VCaP (cell line): ENCODE results near the gene CADM1.

Source experiments
- H3K27ac ChIP-seq: fragments of 450-650 bp; 2 replicates; pipeline ENCODE4 v1.5.1; 2017
- TF ChIP-seq, protein P1 (sequence below): fragments of 450-650 bp; conservative IDR thresholded peaks from 2 replicates; pipeline ENCODE4 v1.5.1; 2017; ENCODE audit warnings: mild to moderate bottlenecking, moderate library complexity

The CADM1 gene

DNA sequence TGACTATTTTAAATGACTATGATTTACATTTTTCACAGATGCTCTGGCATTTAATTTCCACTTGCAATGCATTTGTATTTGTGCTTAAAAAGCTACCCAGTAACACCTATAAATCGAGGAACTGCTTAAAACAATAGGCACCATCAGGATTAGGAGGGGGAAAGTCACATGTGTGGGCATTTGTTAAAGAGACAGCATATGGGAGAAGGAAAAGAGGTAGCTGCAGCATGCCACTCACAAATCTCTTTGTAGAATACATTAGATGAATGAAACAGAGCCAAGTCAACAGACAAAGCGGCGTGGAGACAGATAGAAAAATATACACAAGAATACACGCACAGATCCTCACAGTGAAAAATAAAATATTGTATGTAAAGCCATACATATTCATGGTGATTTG is 228.0 kb downstream of the CADM1 start:
- TF ChIP-seq, protein P1, sequence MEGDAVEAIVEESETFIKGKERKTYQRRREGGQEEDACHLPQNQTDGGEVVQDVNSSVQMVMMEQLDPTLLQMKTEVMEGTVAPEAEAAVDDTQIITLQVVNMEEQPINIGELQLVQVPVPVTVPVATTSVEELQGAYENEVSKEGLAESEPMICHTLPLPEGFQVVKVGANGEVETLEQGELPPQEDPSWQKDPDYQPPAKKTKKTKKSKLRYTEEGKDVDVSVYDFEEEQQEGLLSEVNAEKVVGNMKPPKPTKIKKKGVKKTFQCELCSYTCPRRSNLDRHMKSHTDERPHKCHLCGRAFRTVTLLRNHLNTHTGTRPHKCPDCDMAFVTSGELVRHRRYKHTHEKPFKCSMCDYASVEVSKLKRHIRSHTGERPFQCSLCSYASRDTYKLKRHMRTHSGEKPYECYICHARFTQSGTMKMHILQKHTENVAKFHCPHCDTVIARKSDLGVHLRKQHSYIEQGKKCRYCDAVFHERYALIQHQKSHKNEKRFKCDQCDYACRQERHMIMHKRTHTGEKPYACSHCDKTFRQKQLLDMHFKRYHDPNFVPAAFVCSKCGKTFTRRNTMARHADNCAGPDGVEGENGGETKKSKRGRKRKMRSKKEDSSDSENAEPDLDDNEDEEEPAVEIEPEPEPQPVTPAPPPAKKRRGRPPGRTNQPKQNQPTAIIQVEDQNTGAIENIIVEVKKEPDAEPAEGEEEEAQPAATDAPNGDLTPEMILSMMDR, result no peak
- H3K27ac ChIP-seq, result no peak overlapping the region

DNA sequence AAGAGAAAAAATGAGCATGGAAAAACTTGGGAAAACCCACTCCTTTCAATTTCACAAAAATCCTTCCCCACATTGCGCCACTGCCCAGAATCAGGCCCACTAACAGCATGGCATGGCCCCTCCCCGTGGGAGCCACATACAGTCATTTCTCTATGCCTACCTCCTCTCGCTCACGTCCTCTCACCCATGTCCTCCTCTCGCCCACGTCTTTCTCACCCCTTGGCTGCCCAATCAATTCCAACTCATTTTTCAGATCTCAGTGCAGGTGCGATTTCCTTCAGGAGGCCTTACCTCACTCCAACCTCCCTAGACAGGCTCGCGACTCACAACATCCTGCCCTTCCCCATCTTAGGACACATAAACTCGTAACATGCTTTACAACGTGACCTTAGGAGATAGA is 229.2 kb downstream of the CADM1 start:
- no peak overlapping the region for H3K27ac ChIP-seq
- TF ChIP-seq, protein P1, result no peak

DNA sequence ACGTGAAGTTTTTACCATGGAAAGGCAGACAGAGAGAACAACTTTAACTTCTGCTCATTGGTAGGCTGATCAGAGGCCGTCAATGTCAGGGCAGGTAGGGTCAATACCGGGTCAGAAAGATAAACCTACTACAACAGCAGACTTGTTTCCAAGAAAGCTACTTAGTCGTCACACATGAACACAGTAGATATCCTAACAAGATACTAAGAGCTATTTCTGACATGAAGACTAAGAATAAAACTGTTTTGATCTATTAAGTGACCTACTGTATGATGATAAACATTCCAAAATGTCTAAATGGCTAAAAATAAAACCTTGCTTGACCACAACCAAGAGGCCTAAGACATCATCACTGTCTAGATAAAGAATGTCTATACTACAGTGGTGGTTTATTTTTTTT is 231.3 kb downstream of the CADM1 start:
- H3K27ac ChIP-seq, result no peak overlapping the region
- TF ChIP-seq, protein P1, result no peak

DNA sequence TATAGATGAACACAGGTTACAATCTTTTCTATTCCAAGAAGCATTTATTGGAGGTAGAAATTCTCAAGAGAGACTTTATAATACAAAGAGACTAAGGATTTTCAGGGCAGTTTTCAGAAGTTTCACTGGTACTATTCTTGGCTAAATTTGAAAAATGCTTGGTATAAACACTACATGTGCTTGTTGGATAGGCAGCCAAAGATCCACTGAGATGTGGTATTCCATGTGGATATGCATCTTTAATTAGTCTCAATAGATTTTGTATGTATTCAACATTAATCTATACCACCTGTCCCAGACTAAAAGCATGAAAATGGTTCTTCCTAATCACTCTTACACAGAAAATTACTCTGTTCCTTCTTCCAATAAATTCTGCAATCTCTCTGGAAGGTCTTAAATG is 232.6 kb downstream of the CADM1 start:
- TF ChIP-seq, protein P1, result no peak

DNA sequence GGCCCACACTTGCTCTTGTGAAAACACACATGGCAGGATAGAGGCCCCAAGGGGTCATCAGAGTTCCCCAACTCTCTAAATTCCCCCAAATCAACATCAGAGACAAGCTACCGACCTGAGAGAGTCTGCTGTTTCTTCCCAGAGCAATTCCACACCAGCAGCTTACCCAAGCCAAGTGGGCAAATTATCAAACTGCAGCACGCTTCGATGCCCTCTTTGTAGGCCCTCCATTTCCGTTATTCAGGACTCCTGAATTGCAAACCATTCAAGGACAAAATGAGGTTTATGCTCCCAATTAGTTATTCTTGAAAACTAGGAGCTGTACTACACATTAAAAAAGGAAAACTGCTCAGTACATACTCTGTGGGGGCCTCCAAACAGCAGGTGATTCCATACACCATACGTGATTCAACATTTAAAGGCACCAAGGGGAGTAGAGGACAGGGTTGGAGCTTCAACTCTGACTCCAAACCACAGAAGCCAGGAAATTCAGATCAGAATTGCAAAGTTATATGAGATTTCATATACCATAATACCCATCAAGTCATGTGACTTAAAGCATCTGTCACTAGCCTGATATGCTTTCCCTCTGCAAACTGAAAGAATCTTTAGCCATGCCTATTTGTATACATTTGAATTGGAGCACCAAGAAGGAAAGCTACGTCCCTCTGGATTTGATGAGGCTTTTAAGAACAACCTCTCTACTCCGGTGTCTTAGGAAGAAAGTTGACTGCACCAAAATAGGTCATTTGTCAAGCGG is 234.8 kb downstream of the CADM1 start:
- TF ChIP-seq, protein P1, result no peak
- no peak overlapping the region for H3K27ac ChIP-seq

More for the DNA sequence above, 232.6 kb downstream of the CADM1 start:
- no peak overlapping the region for H3K27ac ChIP-seq

DNA sequence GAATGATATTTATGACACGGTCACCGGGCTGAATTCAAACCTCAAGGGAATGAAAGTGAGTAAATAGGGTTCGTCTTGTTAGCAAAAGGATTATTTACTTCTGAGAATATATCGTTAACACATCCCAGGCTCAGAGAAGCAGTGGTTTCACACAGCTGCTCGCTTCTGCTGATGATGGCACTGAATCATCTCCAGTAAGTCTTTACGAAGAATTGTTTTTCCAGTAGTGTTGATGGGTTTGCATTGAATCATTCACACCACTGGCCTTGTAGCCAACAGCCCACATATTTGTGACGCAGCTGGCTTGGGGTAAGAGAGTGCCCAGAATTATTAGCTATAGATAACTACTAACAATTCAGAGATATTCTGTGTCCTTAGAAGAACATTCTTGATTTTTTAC is 236.3 kb downstream of the CADM1 start:
- TF ChIP-seq, protein P1, result no peak
- no peak overlapping the region for H3K27ac ChIP-seq

DNA sequence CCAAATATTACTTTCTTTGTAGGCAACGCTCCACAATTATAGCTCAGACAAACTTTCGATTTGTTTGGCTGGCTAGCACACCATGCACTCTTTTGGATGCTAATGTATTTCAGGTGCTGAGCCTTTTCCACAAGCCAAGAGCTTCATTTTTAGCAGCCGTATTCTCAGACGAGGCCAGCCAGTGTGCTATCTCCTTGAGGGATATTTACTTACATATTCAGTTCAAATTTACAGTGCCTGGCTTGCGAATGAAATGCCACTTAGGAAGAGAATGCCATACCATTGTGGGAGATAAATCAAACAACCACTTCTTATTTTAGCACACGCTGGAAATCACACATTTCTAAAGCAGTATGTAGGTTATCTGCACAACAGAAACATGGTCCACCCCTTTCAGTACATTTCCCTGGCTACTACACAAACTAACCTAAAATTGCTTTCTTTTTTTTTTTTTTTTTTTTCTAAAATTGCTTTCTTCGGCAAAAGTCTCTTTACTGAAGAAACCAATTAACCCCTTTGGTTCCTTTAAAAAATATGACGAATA is 236.9 kb downstream of the CADM1 start:
- TF ChIP-seq, protein P1, result no peak
- H3K27ac ChIP-seq, result no peak overlapping the region
